H1 (cell line): ENCODE measurements around the gene ZC3H18. TPM values are rescaled to one million over a fixed set of nuclear protein-coding genes. Genes with fewer than 3 reads are reported as not detected.

Experiments used
- BRCA1 ChIP-seq: IDR thresholded peaks from 2 replicates; pipeline ENCODE4 v1.6.1; 2012; ENCODE audit warnings: low read depth, low read length, improper control_type of control experiment
- CBX5 ChIP-seq: fragments of 300-800, 300-1000 bp; sonication (generic); IDR thresholded peaks from 2 replicates; pipeline ENCODE4 v1.7.1; 2016; ENCODE audit warnings: antibody characterized with exemption, low read length, low read depth
- CEBPB ChIP-seq: IDR thresholded peaks from 2 replicates; pipeline ENCODE4 v1.6.1; 2012; ENCODE audit warnings: low read depth, low read length
- CHD7 ChIP-seq: fragments of 300-600 bp; sonication (generic); IDR thresholded peaks from 2 replicates; pipeline ENCODE4 v1.7.1; 2012; ENCODE audit warnings: low read length, moderate library complexity, mild to moderate bottlenecking, inconsistent platforms; ENCODE audit not compliant: insufficient replicate concordance
- KDM1A ChIP-seq: fragments of 200-600, 300-600 bp; sonication (generic); IDR thresholded peaks from 2 replicates; pipeline ENCODE4 v1.7.1; 2016; ENCODE audit warnings: mild to moderate bottlenecking, low read length, borderline replicate concordance
- NANOG ChIP-seq: IDR thresholded peaks from 2 replicates; pipeline ENCODE4 v1.6.1; 2011; ENCODE audit warnings: low read length, low read depth, mild to moderate bottlenecking, inconsistent platforms; ENCODE audit not compliant: insufficient read depth, poor library complexity, severe bottlenecking
- RFX5 ChIP-seq: IDR thresholded peaks from 2 replicates; pipeline ENCODE4 v1.6.1; 2011; ENCODE audit warnings: low read depth, low read length, improper control_type of control experiment, borderline replicate concordance
- SAP30 ChIP-seq: fragments of 300-600 bp; sonication (generic); IDR thresholded peaks from 2 replicates; pipeline ENCODE4 v1.7.1; 2012; ENCODE audit warnings: low read length, moderate library complexity, mild to moderate bottlenecking, inconsistent platforms; ENCODE audit not compliant: insufficient read depth, insufficient replicate concordance
- TEAD4 ChIP-seq: IDR thresholded peaks from 2 replicates; pipeline ENCODE4 v1.6.1; 2012; ENCODE audit warnings: low read depth, low read length, inconsistent platforms, mixed read lengths
- ZNF274 ChIP-seq: IDR thresholded peaks from 2 replicates; pipeline ENCODE4 v1.7.0; 2012; ENCODE audit warnings: low read length, borderline replicate concordance; ENCODE audit errors: extremely low read depth
- polyA plus RNA-seq, 7 experiments: library from polyadenylated mRNA; depleted of rRNA in 3 of 7; stranded (reverse) in 5 of 7; unstranded in 2 of 7; fragments of >200 nt in 5 of 7; fragments of 200-250 nt in 2 of 7; gene quantifications; 1 replicate in 5 of 7; 2 replicates in 1 of 7; 4 replicates in 1 of 7; pipeline versions ENCODE4 v1.2.1 to v1.2.3, GENCODE V29; 2011 to 2013; ENCODE audit warnings: missing spikeins in 2 of 7, mixed read lengths in 2 of 7
- total RNA-seq: library from RNA; stranded (reverse); fragmentation: NEBNext Ultra II Directional; extraction: Animal tissue kit (Norgen Biotek cat#: 25700); gene quantifications from 2 replicates; pipeline ENCODE4 v1.2.1, GENCODE V29; 2021
- TF ChIP-seq, protein P1 (sequence below): IDR thresholded peaks from 2 replicates; pipeline ENCODE4 v1.6.1; 2011; ENCODE audit warnings: low read depth, mild to moderate bottlenecking, low read length; ENCODE audit not compliant: insufficient read depth

The ZC3H18 gene
- total and polyA plus RNA-seq, 2 of the 8 experiments (the other 6 are each of a cell fraction or from before 2014, with no cell fraction given), result 12.1 to 73.2 TPM

- TF ChIP-seq CHD7, result no peak
- TF ChIP-seq ZNF274, result no peak
- TF ChIP-seq CEBPB, result no peak
- no peak for TF ChIP-seq TEAD4
- TF ChIP-seq CBX5, result no peak
- TF ChIP-seq NANOG, result no peak
- no peak for TF ChIP-seq RFX5
- TF ChIP-seq BRCA1, result no peak
- TF ChIP-seq SAP30, result no peak
- TF ChIP-seq, protein P1, sequence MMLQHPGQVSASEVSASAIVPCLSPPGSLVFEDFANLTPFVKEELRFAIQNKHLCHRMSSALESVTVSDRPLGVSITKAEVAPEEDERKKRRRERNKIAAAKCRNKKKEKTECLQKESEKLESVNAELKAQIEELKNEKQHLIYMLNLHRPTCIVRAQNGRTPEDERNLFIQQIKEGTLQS, result no peak
- TF ChIP-seq KDM1A, result no peak
These were observed 19.9 kb upstream of the ZC3H18 start (continued) for GRCh38 chr16:88550246-88550661.
